SU-DHL-6 (cell line): ENCODE measurements around the gene C19orf33.

ENCODE experiments used
- H2AFZ ChIP-seq: fragments of 200-600 bp; sonication (generic); 2 replicates; pipeline ENCODE4 v1.6.1; 2014; ENCODE audit warnings: low read depth, mild to moderate bottlenecking, moderate library complexity, mixed read lengths, antibody characterized with exemption, low read length; ENCODE audit not compliant: severe bottlenecking
- H3F3A ChIP-seq: fragments of 200-600 bp; shearing (Covaris generic); 2 replicates; pipeline ENCODE4 v1.6.0; 2016; ENCODE audit warnings: antibody characterized with exemption, mild to moderate bottlenecking; ENCODE audit not compliant: insufficient read depth
- H3K27ac ChIP-seq: fragments of 200-600 bp; sonication (generic); 2 replicates; pipeline ENCODE4 v1.5.1; 2016; ENCODE audit warnings: low read depth, mild to moderate bottlenecking, low read length, moderate library complexity, mixed read lengths
- H3K27me3 ChIP-seq: fragments of 200-600 bp; sonication (generic), shearing (Covaris generic); 2 replicates; pipeline ENCODE4 v1.6.0; 2014; ENCODE audit warnings: mild to moderate bottlenecking, low read length
- H3K36me3 ChIP-seq: fragments of 200-600 bp; sonication (generic); 2 replicates; pipeline ENCODE4 v1.6.1; 2014; ENCODE audit warnings: mild to moderate bottlenecking, low read length, mixed read lengths
- H3K4me2 ChIP-seq: fragments of 300-600, 200-600 bp; shearing (Covaris generic), sonication (generic); 2 replicates; pipeline ENCODE4 v1.6.0; 2014; ENCODE audit warnings: low read length, low read depth, mild to moderate bottlenecking; ENCODE audit not compliant: poor library complexity, severe bottlenecking
- H3K4me3 ChIP-seq: fragments of 200-600 bp; sonication (generic); 2 replicates; pipeline ENCODE4 v1.5.1; 2014; ENCODE audit warnings: antibody characterized with exemption, low read length, mild to moderate bottlenecking, mixed read lengths; ENCODE audit not compliant: insufficient read depth, poor library complexity, severe bottlenecking
- H3K79me2 ChIP-seq: fragments of 200-600 bp; sonication (generic); 2 replicates; pipeline ENCODE4 v1.6.1; 2014; ENCODE audit warnings: mild to moderate bottlenecking, low read length, moderate library complexity; ENCODE audit not compliant: insufficient read depth
- H3K9ac ChIP-seq: fragments of 200-600 bp; sonication (generic); 2 replicates; pipeline ENCODE4 v1.7.0; 2014; ENCODE audit warnings: mild to moderate bottlenecking, low read length
- H3K9me2 ChIP-seq: fragments of 200-600 bp; sonication (generic); replicated peaks from 2 replicates; pipeline ENCODE4 v1.6.1; 2014; ENCODE audit warnings: low read length; ENCODE audit not compliant: insufficient read depth
- H3K9me3 ChIP-seq: fragments of 200-600 bp; sonication (generic); 2 replicates; pipeline ENCODE4 v1.6.1; 2014; ENCODE audit warnings: low read length, mixed read lengths; ENCODE audit not compliant: insufficient read depth
- H4K20me1 ChIP-seq: fragments of 200-600 bp; sonication (generic); 2 replicates; pipeline ENCODE4 v1.6.1; 2014; ENCODE audit warnings: low read depth, mild to moderate bottlenecking, antibody characterized with exemption, low read length, moderate library complexity, mixed read lengths
- CTCF ChIP-seq: fragments of 200-600 bp; sonication (generic); IDR thresholded peaks from one replicate; pipeline ENCODE4 v1.5.1; 2017; ENCODE audit warnings: antibody characterized with exemption, mild to moderate bottlenecking, low read length, moderate library complexity; ENCODE audit not compliant: insufficient read depth, poor library complexity, severe bottlenecking
- EZH2phosphoT487 ChIP-seq: fragments of 200-600 bp; sonication (generic), shearing (Covaris generic); conservative IDR thresholded peaks from 2 replicates; pipeline ENCODE4 v1.6.1; 2018; ENCODE audit warnings: mild to moderate bottlenecking, antibody characterized with exemption, low read length, moderate library complexity, mixed read lengths

The C19orf33 gene

GRCh38 chr19:38331728-38332127, 27.7 kb downstream of the C19orf33 start:
- H3K9me2 ChIP-seq = no peaks in the 10 kb centered on the region
- H3F3A ChIP-seq = peaks cover 3% of the 10 kb centered on the region; the same call in 1 of the 2 replicates
- no peak overlapping the region for H3K27ac ChIP-seq
- H3K36me3 ChIP-seq = no peaks in the 10 kb centered on the region
- H2AFZ ChIP-seq = no peak overlapping the region
- H3K4me3 ChIP-seq = no peak overlapping the region
- H3K9ac ChIP-seq = no peak overlapping the region
- no peak overlapping the region for H3K4me2 ChIP-seq
- H3K79me2 ChIP-seq = no peaks in the 10 kb centered on the region
- no peaks in the 10 kb centered on the region for H4K20me1 ChIP-seq
- H3K27me3 ChIP-seq = no peaks in the 10 kb centered on the region
- no peaks in the 10 kb centered on the region for H3K9me3 ChIP-seq
- no peak for TF ChIP-seq EZH2phosphoT487

GRCh38 chr19:38333245-38333644, 29.2 kb downstream of the C19orf33 start:
- Histone ChIP-seq H3K9ac (no peak overlapping the region), H3K79me2 (no peaks in the 10 kb centered on the region), H4K20me1 (no peaks in the 10 kb centered on the region), H3K9me3 (no peaks in the 10 kb centered on the region), H3K4me3 (no peak overlapping the region), H3K27ac (no peak overlapping the region), H3F3A (peaks cover 3% of the 10 kb centered on the region; the same call in 1 of the 2 replicates), H3K27me3 (no peaks in the 10 kb centered on the region), H3K9me2 (no peaks in the 10 kb centered on the region), H3K36me3 (no peaks in the 10 kb centered on the region), H2AFZ (no peak overlapping the region), H3K4me2 (no peak overlapping the region)
- TF ChIP-seq CTCF = no peak
- no peak for TF ChIP-seq EZH2phosphoT487

GRCh38 chr19:38335949-38336637, 32.0 kb downstream of the C19orf33 start:
- peak overlapping the region; percentile 86 for H3K27ac ChIP-seq
- peak overlapping the region; percentile 68 for H3K9ac ChIP-seq
- H3K79me2 ChIP-seq = no peaks in the 10 kb centered on the region
- peak overlapping the region; percentile 82 for H3K4me3 ChIP-seq
- peak overlapping the region; percentile 89 for H3K4me2 ChIP-seq
- H4K20me1 ChIP-seq = no peaks in the 10 kb centered on the region
- H3K9me2 ChIP-seq = no peaks in the 10 kb centered on the region
- H2AFZ ChIP-seq = peak overlapping the region; percentile 90
- peaks cover 3% of the 10 kb centered on the region; the same call in 1 of the 2 replicates for H3F3A ChIP-seq
- H3K27me3 ChIP-seq = no peaks in the 10 kb centered on the region
- H3K36me3 ChIP-seq = no peaks in the 10 kb centered on the region
- H3K9me3 ChIP-seq = no peaks in the 10 kb centered on the region
- no peak for TF ChIP-seq EZH2phosphoT487
- TF ChIP-seq CTCF = no peak

- Histone ChIP-seq H3F3A (peaks cover 3% of the 10 kb centered on the region; the same call in 1 of the 2 replicates), H3K9ac (peak overlapping the region; percentile 68), H3K36me3 (no peaks in the 10 kb centered on the region), H3K27me3 (no peaks in the 10 kb centered on the region), H3K27ac (peak overlapping the region; percentile 86), H3K9me2 (no peaks in the 10 kb centered on the region), H2AFZ (peak overlapping the region; percentile 90), H4K20me1 (no peaks in the 10 kb centered on the region), H3K79me2 (no peaks in the 10 kb centered on the region), H3K4me2 (peak overlapping the region; percentile 89), H3K9me3 (no peaks in the 10 kb centered on the region), H3K4me3 (peak overlapping the region; percentile 82)
- TF ChIP-seq EZH2phosphoT487 (no peak), CTCF (no peak)
Observed at GRCh38 chr19:38336638-38337359, 32.7 kb downstream of the C19orf33 start.
